GM18909 (cell line): Measurements from ENCODE around the gene CASZ1.

Source experiments
- ATAC-seq: cut with Tn5 transposase; IDR thresholded peaks from one replicate; pipeline ENCODE4 v1.9.1; 2021; ENCODE audit warnings: mild to moderate bottlenecking; ENCODE audit not compliant: unreplicated experiment, poor library complexity

CASZ1 gene

DNA sequence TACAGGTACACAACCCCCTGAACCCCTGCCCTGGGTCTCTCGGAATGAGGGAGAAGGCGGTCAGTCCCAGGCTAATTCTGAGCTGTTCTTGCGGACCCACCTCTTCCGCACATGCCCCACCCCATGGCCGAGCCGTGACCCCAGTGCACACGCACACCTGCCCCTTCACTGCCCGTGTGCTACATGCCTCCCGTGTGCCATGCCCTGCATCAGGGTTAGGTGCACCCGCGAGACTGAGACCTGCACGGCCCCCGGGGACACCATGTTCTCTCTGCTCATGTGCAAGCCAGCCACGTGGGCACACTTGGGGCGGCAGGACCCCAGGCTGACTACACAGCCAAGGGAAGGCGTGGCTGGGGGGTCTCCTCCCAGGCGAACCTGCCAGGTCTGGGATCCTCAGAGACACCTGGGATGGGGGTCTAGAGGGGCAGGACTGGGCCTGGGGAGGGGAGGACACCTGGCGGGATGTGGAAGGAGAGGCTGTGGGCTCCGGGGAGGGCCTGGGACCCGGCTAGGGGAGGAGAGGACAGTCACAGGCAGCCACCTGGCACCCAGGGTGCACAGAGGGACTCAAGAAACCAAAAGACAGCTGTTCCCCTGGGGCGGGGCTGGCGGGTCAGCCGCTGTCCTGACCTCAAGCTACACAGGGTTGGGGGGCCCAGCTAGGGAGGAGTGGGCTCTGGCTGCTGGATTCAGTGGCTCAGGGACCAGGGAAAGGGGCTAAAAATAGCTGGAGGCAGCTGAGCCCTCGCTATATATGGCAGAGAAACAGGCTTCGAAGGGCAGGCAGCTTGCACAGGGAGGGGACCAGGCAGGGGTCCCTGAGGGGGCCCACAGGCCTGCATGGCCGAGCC lies 133.4 kb downstream of the CASZ1 start:
- ATAC-seq, result no peak

DNA sequence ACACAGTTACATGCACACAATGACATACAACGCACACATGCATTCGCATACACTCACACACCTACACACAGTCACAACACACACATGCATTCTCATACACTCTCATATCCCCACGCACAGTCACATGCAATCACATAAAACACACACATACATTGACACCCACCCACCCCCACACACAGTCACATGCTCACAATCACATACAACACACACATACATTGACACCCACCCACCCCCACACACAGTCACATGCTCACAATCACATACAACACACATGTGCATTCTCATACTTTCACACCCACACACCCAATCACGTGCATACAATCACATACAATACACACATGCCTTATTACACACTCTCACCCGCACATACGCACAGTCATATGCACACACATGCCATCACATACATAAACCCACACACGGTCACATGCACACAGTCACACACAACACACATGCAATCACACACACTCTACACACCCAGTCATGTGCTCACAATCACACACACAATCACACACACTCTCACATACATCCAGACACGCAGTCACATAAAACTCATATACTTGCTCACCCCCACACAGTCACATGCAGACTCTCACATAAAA lies 134.3 kb downstream of the CASZ1 start:
- ATAC-seq, result no peak

DNA sequence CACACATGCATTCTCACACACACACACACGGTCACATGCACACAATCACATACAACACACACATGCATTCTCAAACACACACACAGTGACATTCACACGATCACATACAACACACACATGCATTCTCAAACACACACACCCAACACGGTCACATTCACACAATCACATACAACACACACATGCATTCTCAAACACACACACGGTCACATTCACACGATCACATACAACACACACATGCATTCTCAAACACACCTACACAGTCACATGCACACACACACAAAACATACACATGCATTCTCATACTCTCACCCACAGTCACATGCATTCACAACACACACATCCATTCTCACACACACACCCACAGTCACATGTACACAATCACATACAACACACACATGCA lies 135.0 kb downstream of the CASZ1 start:
- no peak for ATAC-seq

- ATAC-seq, result no peak
These were observed 136.6 kb downstream of the CASZ1 start for GRCh38 chr1:10659646-10660540.

DNA sequence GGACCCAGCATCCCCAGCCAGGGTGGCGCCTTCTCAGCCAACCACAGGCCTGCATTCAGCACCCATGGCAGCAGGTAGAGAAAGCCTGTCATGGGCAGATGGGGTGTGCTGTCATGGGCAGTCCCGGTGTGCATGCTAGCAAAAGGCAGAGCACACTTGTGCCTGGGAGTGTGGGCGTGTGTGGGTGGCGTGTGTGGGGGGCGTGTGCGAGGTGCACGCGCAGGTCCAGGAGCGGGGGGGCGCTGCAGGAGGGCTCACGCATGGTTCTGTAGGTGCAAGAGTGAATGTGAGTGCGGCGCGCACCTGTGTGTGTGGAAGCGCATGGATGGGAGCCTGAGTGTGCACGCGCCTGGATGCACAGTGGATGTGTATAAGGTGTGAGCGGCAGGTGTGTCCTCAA lies 137.2 kb downstream of the CASZ1 start:
- no peak for ATAC-seq

DNA sequence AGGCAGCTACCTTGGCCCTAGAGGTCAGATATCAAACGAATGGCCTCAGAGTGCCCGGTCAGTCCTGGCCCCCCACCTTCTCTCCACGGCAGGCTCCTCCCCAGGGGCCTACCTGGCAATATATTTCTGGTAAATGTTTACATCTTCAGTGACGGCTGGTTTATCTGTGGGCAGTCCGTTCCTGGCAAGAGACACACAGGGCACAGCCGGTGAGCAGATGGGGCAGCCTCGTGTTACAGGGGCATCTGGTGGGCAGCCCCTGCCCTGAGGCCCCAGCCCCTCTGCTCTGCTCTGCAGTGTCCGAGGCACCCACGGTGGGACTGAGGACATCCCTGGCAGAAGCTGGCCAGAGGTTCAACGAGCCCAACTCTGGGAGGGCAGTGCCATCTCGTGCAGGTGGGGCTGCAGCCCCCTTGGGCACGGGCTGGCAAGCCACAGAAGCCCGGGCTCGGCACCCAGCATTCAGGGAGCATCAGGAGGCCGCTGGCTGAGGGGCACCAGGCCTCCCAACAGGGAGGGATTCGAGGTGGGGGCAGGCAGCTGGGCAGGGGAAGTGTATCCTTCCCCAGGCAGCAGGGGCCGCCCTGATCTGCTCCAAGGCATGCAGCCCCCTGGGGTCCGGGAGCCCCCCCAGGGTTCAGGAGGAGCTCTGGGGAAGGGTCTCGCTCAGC lies 137.9 kb downstream of the CASZ1 start:
- ATAC-seq, result no peak

DNA sequence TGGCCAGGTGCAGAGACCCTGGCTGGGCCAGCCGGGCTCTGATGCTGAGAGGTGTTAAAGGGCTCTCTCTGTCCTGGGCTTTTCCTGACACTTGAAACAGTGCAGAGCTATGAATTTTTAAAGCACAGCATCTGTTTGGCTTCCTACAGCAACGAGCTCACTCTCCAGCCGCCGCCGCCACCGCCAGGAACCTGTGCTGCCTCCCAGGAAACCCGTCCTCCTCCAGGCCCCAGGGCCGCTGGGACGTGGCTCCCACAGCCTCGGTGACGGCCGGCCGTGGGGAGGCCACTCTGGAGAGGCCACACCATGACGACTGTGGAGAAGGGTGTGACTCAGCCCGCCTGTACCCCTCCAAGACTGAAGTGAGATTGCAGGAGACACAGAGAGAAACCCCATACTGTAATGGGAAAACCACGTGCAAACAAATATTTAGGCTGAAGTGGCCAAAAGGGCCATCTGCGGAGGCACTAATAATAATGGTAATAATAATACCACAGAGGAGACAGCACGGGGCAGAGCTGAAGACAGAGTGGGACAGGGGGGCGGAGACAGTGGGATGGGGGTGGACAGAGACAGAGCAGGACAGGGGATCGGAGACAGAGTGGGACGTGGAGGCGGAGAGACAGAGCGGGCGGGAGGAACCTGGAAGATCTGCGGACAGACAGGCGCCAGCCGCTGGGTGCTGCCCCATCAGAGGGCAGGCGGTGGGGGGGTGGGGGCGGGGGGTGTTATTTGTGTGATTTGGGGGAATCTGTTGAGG lies 139.2 kb downstream of the CASZ1 start:
- ATAC-seq, result no peak

GRCh38 chr1:10656431-10656830 lies 140.0 kb downstream of the CASZ1 start:
- no peak for ATAC-seq

GRCh38 chr1:10655002-10655401 lies 141.4 kb downstream of the CASZ1 start:
- no peak for ATAC-seq

GRCh38 chr1:10653370-10654125 lies 142.9 kb downstream of the CASZ1 start:
- ATAC-seq, result no peak

- ATAC-seq, result no peak
These were observed 143.8 kb downstream of the CASZ1 start for GRCh38 chr1:10652626-10653025.

DNA sequence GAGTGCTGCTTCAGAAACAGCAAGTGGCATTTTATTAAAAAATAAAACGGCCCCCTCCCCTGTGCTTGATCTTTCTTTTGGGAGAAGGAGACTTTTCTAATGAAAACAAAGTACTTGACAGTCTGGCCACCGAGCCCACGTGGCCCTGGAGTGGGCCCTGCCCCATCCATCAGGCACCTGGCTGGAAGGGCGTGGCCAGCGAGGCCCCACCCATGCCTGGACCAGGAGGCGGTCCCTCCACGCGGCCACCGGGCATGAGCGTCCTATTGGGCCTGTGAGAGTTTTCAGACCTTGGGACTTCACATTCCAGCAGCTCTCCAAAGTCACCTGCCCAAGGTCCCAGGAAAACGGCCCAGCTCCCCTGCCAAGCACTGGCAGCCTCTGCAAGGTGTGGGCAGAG lies 144.7 kb downstream of the CASZ1 start:
- no peak for ATAC-seq

- no peak for ATAC-seq
These were observed 145.1 kb downstream of the CASZ1 start for GRCh38 chr1:10651389-10651766.

- ATAC-seq, result no peak
These were observed 145.7 kb downstream of the CASZ1 start for GRCh38 chr1:10650556-10651388.

DNA sequence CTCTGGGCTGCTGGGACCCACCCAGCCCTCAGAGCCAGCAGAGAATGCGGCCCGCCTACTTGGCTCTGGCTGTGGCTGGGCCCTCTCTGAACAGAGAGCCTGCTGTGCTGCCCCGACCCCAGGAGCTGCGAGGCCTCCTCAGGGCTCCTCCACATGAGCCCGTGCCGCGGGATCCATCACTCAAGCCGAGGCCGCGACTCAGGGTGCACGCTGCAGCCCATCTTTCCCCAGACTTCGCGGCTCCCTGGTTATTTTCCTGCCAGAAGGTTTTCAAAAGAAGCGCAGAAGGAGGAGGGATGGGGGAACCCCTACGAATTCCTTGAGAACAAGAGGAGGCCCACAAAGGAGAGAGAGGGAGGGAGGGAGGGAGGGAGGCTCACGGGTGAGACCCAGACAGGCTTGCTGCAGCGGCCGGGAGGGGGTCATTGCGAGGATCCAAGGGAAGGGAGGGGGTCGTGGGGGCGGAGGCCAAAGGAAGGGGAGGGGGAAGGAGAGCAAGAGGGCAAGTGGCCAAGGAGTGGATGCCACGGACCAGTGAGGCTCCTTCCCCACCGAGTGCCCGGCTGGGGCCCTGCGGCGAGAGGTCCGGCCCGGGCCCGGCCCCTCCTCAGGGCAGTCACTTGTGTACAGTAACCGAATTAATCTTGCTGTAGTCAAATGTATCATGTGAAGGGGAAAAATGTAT lies 146.8 kb downstream of the CASZ1 start:
- no peak for ATAC-seq

DNA sequence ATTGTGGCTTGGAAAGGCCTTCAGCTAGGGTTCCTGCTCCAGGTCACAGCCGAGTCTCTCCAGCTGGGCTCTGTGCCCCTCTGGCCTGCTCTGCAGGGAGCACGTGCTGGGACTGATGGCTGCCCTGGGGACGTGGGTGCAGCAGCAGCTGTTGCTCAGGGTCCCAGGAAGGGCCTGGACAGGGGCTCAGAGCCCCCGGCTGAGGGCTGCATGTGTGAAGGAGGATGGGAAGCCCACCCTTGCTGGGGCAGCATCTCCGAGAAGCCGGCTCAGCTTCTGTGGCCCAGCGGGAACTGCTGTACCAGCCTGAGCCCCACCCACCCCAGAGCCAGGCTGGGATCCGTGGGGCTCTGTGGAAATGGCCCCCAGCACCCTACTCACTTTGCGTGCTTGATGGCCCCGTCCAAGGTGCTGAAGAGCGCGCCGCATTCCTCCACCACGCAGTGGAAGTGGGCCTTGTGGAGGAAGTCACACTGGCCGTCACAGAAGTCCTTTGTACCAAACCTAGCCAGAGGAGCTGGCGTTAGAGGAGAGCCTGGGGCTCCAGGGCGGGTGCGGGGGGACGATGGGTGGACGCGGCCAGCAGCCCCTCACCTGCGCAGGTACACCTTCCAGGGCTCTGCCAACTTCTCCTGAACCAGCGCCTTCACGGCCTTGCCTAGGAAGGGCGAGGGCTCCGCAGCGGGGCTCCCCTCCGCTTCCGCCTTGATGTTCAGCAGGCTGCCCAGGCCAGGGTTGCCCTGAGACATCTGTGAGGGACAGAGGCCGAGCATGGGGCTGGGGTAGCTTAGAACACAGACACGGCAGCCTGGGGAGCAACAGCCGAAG lies 147.5 kb downstream of the CASZ1 start:
- no peak for ATAC-seq
